C1 segment of cervical spinal cord (tissue), 14 donors: ENCODE results near the gene OLIG2.

Experiments used
- DNase-seq, 14 donors: peaks; one replicate each; lab custom pipeline; 2025; lab: John Stamatoyannopoulos, UW

The OLIG2 gene

DNA sequence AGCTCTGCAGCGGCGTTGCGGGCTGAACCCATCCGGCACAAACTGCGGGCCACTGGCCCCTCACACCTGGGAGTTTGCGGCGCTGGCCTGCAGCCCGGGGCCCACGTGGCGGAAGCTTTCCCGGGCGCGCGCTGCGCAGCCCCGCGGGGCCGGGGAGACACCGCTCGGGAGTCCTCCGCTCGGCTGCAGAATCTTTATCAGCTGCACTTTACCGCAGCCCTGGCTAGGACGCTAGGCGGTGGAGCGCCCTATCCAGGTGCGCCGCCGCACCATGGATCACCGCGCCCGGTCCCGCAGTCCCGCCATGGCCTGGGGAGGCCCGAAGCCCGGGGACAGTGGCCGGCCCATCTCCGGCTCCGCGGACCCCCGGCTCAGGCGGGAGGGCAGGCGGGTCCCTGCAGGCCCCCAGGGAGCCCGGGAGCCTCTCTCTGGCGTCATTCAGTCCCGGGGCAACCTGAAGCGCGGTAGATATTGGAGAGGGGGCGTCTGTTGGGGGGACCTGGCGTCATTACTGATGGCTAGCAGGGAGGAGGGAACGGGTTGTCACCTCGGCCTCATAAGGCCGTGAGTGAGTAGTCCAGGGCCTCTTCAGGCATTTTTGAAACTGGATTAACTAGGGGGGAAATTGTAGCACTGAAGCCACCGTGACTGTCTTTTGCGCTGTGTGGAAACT, 5.7 kb upstream of the OLIG2 start:
- DNase-seq: no peak

DNA sequence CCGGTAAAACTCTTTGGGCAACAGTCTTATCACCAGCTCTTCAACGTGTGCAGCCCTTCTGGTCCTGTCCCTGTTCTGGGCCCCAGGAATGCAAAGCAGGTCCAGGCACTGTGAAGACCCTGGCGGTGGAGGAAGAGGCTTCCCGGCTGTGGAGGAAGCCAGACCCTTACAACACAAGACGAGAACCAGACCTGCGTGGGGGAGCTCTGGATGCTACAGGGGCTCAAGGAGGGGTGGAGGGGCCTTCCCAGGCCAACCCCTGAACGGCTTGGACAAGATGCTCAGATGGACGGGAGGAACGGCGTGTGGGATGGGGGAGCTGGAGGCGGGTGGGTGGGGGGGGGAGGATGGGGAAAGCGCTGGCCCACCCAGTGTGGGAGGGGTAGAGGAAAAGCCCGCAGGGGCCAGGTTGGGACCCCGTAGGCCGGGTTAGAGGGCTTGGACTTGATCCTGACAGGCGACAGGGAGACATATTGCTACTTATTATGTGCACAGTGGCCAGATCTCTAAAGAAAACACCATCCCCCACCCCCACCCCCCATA, 5.1 kb upstream of the OLIG2 start:
- no peak for DNase-seq

DNA sequence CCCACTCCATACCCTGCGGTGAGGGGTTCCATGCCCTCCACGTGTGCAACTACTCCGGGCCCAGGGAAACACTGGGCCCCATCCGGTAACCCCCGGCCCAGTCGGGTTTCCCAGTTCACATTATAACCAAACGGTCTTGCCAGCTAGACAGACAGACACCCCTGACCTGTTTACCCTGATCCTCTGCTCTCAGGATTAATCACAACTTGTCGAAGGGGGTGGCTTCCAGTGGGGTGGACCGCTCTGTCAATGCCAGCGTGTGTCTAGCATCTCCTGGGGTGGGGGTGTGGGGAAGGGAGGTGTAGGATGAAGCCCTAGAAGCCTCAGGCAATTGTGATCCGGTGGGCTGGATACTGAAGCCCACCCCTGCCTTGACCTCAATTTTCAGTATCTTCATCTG, 4.6 kb upstream of the OLIG2 start:
- DNase-seq: no peak

DNA sequence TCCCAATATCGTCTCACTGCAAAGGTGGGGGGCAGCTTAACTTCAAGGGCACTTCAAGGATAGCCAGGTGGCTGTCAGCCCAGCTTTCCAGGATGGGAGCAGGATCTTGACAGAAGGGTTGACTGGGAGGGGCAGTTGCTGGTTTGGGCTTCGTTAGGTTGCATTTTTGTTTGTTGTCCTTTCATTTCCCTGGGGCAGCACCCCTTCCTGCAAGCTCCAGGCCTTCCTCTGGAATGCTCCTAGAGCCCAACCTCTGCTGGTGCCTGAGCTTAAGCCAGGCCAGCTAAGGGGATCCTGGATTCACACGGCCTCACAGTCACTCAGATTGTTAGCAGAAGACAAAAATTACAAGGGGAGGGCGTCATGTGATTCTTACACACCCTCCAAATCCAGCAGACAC, 4.1 kb upstream of the OLIG2 start:
- no peak for DNase-seq

DNA sequence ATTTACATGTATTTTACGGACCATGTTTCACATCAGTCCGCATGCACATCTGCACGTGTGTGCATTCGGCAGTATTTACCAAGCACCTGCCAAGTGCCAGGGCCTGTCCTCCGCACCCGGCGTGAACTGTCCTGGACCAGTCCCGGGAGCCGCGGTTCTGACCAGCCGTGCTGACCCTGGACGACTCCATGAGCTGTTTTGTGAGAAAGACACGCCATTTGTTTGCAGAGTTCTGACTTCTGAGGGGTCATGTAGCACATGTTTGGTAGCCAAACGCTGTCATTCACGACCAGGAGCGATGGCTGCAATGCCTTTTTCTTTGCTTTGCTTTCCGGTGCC, 3.3 kb upstream of the OLIG2 start:
- DNase-seq: no peak

DNA sequence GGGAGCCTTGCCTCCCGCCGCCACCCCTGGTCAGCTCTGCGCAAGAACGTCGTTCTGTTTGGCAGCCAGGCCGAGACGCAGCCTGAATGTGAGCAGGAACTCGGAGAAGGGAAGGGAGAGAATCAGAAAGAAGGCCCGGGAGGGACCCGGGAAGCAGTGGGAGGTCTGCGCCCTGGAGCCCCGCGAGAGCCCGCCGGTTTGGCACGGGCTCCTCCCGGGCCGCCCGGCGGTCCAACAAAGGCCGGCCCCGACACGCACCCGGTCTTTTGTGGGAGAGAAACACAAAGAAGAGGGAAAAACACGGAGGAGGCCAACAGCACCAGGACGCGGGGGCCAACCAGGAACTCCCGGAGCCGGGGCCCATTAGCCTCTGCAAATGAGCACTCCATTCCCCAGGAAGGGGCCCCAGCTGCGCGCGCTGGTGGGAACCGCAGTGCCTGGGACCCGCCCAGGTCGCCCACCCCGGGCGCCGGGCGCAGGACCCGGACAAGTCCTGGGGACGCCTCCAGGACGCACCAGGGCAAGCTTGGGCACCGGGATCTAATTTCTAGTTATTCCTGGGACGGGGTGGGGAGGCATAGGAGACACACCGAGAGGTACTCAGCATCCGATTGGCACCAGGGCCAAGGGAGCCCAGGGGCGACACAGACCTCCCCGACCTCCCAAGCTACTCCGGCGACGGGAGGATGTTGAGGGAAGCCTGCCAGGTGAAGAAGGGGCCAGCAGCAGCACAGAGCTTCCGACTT, 2.7 kb upstream of the OLIG2 start:
- DNase-seq: peak in 2 of 14 donors; percentile 28 to 65

DNA sequence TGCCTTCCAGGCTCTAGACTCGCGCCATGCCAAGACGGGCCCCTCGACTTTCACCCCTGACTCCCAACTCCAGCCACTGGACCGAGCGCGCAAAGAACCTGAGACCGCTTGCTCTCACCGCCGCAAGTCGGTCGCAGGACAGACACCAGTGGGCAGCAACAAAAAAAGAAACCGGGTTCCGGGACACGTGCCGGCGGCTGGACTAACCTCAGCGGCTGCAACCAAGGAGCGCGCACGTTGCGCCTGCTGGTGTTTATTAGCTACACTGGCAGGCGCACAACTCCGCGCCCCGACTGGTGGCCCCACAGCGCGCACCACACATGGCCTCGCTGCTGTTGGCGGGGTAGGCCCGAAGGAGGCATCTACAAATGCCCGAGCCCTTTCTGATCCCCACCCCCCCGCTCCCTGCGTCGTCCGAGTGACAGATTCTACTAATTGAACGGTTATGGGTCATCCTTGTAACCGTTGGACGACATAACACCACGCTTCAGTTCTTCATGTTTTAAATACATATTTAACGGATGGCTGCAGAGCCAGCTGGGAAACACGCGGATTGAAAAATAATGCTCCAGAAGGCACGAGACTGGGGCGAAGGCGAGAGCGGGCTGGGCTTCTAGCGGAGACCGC, 2.0 kb upstream of the OLIG2 start:
- DNase-seq: peak in 5 of 14 donors; percentile 20 to 65 (median 26)

DNA sequence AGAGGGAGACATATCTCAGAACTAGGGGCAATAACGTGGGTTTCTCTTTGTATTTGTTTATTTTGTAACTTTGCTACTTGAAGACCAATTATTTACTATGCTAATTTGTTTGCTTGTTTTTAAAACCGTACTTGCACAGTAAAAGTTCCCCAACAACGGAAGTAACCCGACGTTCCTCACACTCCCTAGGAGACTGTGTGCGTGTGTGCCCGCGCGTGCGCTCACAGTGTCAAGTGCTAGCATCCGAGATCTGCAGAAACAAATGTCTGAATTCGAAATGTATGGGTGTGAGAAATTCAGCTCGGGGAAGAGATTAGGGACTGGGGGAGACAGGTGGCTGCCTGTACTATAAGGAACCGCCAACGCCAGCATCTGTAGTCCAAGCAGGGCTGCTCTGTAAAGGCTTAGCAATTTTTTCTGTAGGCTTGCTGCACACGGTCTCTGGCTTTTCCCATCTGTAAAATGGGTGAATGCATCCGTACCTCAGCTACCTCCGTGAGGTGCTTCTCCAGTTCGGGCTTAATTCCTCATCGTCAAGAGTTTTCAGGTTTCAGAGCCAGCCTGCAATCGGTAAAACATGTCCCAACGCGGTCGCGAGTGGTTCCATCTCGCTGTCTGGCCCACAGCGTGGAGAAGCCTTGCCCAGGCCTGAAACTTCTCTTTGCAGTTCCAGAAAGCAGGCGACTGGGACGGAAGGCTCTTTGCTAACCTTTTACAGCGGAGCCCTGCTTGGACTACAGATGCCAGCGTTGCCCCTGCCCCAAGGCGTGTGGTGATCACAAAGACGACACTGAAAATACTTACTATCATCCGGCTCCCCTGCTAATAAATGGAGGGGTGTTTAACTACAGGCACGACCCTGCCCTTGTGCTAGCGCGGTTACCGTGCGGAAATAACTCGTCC, 1.3 kb upstream of the OLIG2 start:
- peak in 2 of 14 donors; percentile 43 to 45 for DNase-seq

DNA sequence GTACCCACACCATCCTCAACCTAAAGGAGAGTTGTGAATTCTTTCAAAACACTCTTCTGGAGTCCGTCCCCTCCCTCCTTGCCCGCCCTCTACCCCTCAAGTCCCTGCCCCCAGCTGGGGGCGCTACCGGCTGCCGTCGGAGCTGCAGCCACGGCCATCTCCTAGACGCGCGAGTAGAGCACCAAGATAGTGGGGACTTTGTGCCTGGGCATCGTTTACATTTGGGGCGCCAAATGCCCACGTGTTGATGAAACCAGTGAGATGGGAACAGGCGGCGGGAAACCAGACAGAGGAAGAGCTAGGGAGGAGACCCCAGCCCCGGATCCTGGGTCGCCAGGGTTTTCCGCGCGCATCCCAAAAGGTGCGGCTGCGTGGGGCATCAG, 638 bp upstream of the OLIG2 start:
- peak in 8 of 14 donors; percentile 57 to 76 (median 68) for DNase-seq

DNA sequence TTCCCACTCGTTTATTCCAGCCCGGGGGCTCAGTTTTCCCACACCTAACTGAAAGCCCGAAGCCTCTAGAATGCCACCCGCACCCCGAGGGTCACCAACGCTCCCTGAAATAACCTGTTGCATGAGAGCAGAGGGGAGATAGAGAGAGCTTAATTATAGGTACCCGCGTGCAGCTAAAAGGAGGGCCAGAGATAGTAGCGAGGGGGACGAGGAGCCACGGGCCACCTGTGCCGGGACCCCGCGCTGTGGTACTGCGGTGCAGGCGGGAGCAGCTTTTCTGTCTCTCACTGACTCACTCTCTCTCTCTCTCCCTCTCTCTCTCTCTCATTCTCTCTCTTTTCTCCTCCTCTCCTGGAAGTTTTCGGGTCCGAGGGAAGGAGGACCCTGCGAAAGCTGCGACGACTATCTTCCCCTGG, 716 bp downstream of the OLIG2 start:
- no peak for DNase-seq

DNA sequence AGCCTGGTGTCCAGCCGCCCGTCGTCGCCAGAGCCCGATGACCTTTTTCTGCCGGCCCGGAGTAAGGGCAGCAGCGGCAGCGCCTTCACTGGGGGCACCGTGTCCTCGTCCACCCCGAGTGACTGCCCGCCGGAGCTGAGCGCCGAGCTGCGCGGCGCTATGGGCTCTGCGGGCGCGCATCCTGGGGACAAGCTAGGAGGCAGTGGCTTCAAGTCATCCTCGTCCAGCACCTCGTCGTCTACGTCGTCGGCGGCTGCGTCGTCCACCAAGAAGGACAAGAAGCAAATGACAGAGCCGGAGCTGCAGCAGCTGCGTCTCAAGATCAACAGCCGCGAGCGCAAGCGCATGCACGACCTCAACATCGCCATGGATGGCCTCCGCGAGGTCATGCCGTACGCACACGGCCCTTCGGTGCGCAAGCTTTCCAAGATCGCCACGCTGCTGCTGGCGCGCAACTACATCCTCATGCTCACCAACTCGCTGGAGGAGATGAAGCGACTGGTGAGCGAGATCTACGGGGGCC, 1.2 kb downstream of the OLIG2 start:
- DNase-seq: peak in 3 of 14 donors; percentile 28 to 59 (median 38)

DNA sequence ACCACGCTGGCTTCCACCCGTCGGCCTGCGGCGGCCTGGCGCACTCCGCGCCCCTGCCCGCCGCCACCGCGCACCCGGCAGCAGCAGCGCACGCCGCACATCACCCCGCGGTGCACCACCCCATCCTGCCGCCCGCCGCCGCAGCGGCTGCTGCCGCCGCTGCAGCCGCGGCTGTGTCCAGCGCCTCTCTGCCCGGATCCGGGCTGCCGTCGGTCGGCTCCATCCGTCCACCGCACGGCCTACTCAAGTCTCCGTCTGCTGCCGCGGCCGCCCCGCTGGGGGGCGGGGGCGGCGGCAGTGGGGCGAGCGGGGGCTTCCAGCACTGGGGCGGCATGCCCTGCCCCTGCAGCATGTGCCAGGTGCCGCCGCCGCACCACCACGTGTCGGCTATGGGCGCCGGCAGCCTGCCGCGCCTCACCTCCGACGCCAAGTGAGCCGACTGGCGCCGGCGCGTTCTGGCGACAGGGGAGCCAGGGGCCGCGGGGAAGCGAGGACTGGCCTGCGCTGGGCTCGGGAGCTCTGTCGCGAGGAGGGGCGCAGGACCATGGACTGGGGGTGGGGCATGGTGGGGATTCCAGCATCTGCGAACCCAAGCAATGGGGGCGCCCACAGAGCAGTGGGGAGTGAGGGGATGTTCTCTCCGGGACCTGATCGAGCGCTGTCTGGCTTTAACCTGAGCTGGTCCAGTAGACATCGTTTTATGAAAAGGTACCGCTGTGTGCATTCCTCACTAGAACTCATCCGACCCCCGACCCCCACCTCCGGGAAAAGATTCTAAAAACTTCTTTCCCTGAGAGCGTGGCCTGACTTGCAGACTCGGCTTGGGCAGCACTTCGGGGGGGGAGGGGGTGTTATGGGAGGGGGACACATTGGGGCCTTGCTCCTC, 1.9 kb downstream of the OLIG2 start:
- DNase-seq: no peak

DNA sequence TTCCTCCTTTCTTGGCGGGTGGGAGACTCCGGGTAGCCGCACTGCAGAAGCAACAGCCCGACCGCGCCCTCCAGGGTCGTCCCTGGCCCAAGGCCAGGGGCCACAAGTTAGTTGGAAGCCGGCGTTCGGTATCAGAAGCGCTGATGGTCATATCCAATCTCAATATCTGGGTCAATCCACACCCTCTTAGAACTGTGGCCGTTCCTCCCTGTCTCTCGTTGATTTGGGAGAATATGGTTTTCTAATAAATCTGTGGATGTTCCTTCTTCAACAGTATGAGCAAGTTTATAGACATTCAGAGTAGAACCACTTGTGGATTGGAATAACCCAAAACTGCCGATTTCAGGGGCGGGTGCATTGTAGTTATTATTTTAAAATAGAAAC, 2.5 kb downstream of the OLIG2 start:
- DNase-seq: no peak

DNA sequence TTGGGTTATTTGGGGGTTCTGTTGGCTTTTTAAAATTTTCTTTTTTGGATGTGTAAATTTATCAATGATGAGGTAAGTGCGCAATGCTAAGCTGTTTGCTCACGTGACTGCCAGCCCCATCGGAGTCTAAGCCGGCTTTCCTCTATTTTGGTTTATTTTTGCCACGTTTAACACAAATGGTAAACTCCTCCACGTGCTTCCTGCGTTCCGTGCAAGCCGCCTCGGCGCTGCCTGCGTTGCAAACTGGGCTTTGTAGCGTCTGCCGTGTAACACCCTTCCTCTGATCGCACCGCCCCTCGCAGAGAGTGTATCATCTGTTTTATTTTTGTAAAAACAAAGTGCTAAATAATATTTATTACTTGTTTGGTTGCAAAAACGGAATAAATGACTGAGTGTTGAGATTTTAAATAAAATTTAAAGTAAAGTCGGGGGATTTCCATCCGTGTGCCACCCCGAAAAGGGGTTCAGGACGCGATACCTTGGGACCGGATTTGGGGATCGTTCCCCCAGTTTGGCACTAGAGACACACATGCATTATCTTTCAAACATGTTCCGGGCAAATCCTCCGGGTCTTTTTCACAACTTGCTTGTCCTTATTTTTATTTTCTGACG, 3.1 kb downstream of the OLIG2 start:
- peak in 2 of 14 donors; percentile 13 to 30 for DNase-seq

DNA sequence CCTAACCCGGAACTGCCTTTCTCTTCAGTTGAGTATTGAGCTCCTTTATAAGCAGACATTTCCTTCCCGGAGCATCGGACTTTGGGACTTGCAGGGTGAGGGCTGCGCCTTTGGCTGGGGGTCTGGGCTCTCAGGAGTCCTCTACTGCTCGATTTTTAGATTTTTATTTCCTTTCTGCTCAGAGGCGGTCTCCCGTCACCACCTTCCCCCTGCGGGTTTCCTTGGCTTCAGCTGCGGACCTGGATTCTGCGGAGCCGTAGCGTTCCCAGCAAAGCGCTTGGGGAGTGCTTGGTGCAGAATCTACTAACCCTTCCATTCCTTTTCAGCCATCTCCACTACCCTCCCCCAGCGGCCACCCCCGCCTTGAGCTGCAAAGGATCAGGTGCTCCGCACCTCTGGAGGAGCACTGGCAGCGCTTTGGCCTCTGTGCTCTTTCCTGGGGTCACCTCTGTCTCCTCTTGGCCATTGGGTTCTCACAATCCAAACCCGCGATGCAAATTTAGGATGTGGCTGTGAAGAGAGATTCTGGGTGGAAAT, 3.7 kb downstream of the OLIG2 start:
- DNase-seq: peak in 2 of 14 donors; percentile 23 to 36

DNA sequence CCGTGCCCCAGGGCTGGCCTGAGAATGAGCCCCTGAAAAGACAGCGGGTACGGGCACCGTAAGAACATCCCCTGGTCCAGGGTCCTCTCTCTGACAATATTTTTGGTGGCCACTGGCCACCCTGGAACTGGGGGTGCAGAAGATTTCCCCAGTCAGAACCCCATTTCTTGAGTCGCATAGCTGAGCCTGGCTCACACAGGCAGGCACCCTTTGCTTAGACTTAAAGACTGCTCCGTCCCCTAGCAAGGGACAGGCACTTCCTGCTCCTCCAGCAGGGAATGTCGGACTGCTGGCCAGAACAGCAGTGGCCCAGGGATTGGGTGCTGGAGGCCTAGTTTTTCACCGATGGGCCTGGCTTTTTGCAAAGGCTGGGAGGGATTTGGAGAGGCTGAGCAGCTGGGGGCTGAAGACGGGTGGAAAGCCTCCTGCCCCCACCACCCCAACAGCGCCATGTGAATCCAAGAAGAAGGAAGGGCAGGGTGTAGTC, 4.3 kb downstream of the OLIG2 start:
- peak in 2 of 14 donors; percentile 38 to 44 for DNase-seq

DNA sequence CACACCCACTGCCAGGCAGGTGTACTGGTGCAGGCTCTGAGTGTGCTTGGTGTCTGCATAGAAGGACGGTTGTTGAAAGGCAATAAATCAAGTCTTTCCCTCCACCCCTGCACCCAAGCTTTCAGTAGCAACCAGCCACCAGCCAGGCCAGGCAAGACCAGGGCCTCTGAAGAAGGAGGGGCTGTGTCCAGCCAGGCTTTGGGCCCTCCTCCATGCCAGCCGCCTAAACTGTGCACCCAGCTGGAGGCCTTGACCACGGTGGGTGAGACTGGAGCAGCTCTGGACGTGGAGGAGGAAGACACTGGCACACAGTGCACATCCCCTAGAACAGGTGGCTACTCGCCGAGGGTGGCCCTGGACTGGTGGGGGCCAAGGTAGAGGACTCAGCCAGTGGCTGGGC, 4.9 kb downstream of the OLIG2 start:
- peak in 3 of 14 donors; percentile 27 to 40 (median 38) for DNase-seq

DNA sequence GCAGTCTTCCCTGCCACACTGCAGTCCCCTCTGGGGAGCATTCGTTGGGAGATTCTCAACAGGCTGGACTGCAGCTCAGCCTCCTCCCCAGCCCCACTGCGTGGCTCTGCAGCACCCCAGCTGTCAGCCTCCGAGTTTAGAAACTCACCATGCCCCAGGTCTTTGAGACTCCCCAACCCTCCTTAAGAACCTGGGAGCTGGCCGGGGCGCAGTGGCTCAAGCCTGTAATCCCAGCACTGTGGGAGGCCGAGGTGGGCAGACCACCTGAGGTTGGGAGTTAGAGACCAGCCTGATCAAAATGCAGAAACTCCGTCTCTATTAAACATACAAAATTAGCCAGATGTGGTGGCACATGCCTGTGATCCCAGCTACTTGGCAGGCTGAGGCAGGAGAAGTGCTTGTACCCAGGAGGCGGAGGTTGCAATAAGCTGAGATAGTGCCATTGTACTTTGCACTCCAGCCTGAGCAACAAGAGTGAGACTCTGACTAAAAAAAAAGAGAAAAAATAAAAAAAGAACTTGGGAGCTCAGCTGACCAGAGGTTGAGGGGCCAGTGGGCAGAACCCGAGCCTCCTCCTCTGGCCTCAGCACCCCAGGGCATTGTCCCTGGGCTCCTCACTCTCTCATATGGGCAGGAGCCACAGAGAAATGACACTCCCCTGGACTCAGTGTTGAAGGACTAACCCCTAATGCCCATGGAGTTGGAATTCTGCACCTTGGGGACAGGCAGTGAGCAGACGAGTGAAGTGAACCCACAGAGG, 5.6 kb downstream of the OLIG2 start:
- DNase-seq: no peak
